ENCODE measurements around the gene CBX7.

The CBX7 gene

GRCh38 chr22:39122772-39123470 lies 29.6 kb downstream of the CBX7 start:
- DNase-seq: no peak

- no peak for DNase-seq
Measured at GRCh38 chr22:39120983-39121382, 31.5 kb downstream of the CBX7 start.

GRCh38 chr22:39117585-39118191 lies 34.8 kb downstream of the CBX7 start:
- DNase-seq: peak; percentile 77

GRCh38 chr22:39115977-39116621 lies 36.4 kb downstream of the CBX7 start:
- DNase-seq: no peak

- DNase-seq: no peak
Measured at GRCh38 chr22:39115570-39115969, 36.9 kb downstream of the CBX7 start.

- no peak for DNase-seq
Measured at GRCh38 chr22:39114112-39114511, 38.4 kb downstream of the CBX7 start.

GRCh38 chr22:39110631-39111561 lies 41.6 kb downstream of the CBX7 start:
- DNase-seq: no peak

GRCh38 chr22:39109361-39109760 lies 43.1 kb downstream of the CBX7 start:
- no peak for DNase-seq

- no peak for DNase-seq
Measured at GRCh38 chr22:39108487-39108886, 44.0 kb downstream of the CBX7 start.

GRCh38 chr22:39106326-39106725 lies 46.2 kb downstream of the CBX7 start:
- DNase-seq: no peak

GRCh38 chr22:39103431-39103830 lies 49.0 kb downstream of the CBX7 start:
- no peak for DNase-seq

GRCh38 chr22:39101226-39101625 lies 51.3 kb downstream of the CBX7 start:
- no peak for DNase-seq

- DNase-seq: no peak
Measured at GRCh38 chr22:39098576-39098975, 53.9 kb downstream of the CBX7 start.

- DNase-seq: no peak
Measured at GRCh38 chr22:39098026-39098425, 54.5 kb downstream of the CBX7 start.

GRCh38 chr22:39097098-39098020 lies 55.1 kb downstream of the CBX7 start, which contains the start of gene APOBEC3H:
Gene APOBEC3H (plus strand): TSS chr22:39097244. CDS start chr22:39100279, 3,035 bp downstream.
- DNase-seq: no peak

- DNase-seq: no peak
Measured at GRCh38 chr22:39095971-39096370, 56.5 kb downstream of the CBX7 start.

GRCh38 chr22:39094717-39095389 lies 57.6 kb downstream of the CBX7 start:
- no peak for DNase-seq

GRCh38 chr22:39092111-39092862 lies 60.2 kb downstream of the CBX7 start:
- peak; percentile 49 for DNase-seq

- no peak for DNase-seq
Measured at GRCh38 chr22:39091126-39092081, 61.1 kb downstream of the CBX7 start.
